ENCODE data around the gene LHFPL2.

Gene LHFPL2

GRCh38 chr5:78541086-78541654 lies 107.4 kb downstream of the LHFPL2 start:
- DNase-seq, result no peak

GRCh38 chr5:78540335-78541085 lies 108.1 kb downstream of the LHFPL2 start:
- DNase-seq, result no peak

- no peak for DNase-seq
These were observed 110.2 kb downstream of the LHFPL2 start for GRCh38 chr5:78538240-78538850.

- DNase-seq, result no peak
These were observed 110.8 kb downstream of the LHFPL2 start for GRCh38 chr5:78537821-78538220.

GRCh38 chr5:78537411-78537810 lies 111.2 kb downstream of the LHFPL2 start:
- no peak for DNase-seq

GRCh38 chr5:78536661-78537196 lies 111.8 kb downstream of the LHFPL2 start:
- no peak for DNase-seq

- DNase-seq, result no peak
These were observed 113.7 kb downstream of the LHFPL2 start for GRCh38 chr5:78534905-78535200.

GRCh38 chr5:78534148-78534904 lies 114.2 kb downstream of the LHFPL2 start:
- no peak for DNase-seq

GRCh38 chr5:78533356-78533755 lies 115.2 kb downstream of the LHFPL2 start:
- DNase-seq, result no peak

GRCh38 chr5:78530342-78531096 lies 118.1 kb downstream of the LHFPL2 start:
- no peak for DNase-seq

GRCh38 chr5:78527925-78528324 lies 120.6 kb downstream of the LHFPL2 start:
- DNase-seq, result no peak

GRCh38 chr5:78527054-78527859 lies 121.3 kb downstream of the LHFPL2 start:
- no peak for DNase-seq

- DNase-seq, result no peak
These were observed 122.5 kb downstream of the LHFPL2 start for GRCh38 chr5:78526049-78526525.

- DNase-seq, result no peak
These were observed 125.0 kb downstream of the LHFPL2 start for GRCh38 chr5:78523314-78524193.

GRCh38 chr5:78522476-78523260 lies 125.9 kb downstream of the LHFPL2 start:
- no peak for DNase-seq

GRCh38 chr5:78521455-78521854 lies 127.1 kb downstream of the LHFPL2 start:
- no peak for DNase-seq

GRCh38 chr5:78519198-78519941 lies 129.2 kb downstream of the LHFPL2 start:
- DNase-seq, result no peak

GRCh38 chr5:78518365-78519197 lies 130.0 kb downstream of the LHFPL2 start:
- DNase-seq, result no peak
